BLaER1 treated with 17β-estradiol and CSF1 and Interleukin-3, amounts not matched to agents 10 nM and 100 nM (cell line): ENCODE data around the gene NSMCE1.

Experiments
- H3K27ac ChIP-seq, 11 experiments: shearing (Covaris generic); formaldehyde crosslinking; 2 replicates each; pipeline ENCODE4 v1.8.1; 2022
- H3K27me3 ChIP-seq, 11 experiments: shearing (Covaris generic); formaldehyde crosslinking; 2 replicates each; pipeline ENCODE4 v1.8.1; 2022
- H3K36me3 ChIP-seq, 11 experiments: shearing (Covaris generic); formaldehyde crosslinking; 2 replicates each; pipeline ENCODE4 v1.8.1; 2022
- H3K4me1 ChIP-seq, 10 experiments: shearing (Covaris generic); formaldehyde crosslinking; 2 replicates each; pipeline ENCODE4 v1.8.1; 2022
- H3K4me2 ChIP-seq, 11 experiments: shearing (Covaris generic); formaldehyde crosslinking; 2 replicates each; pipeline ENCODE4 v1.8.1; 2022
- H3K4me3 ChIP-seq, 10 experiments: shearing (Covaris generic); formaldehyde crosslinking; 2 replicates each; pipeline ENCODE4 v1.8.1; 2022
- H3K9ac ChIP-seq, 11 experiments: shearing (Covaris generic); formaldehyde crosslinking; 2 replicates each; pipeline ENCODE4 v1.8.1; 2022
- H3K9me3 ChIP-seq, 11 experiments: shearing (Covaris generic); formaldehyde crosslinking; replicated peaks in 1 of 11; 2 replicates each; pipeline ENCODE4 v1.8.1; 2022
- H4K20me1 ChIP-seq, 11 experiments: shearing (Covaris generic); formaldehyde crosslinking; 2 replicates each; pipeline ENCODE4 v1.8.1; 2022
- Cebpa-rat ChIP-seq, 11 experiments: shearing (Covaris generic); IDR thresholded peaks; 2 replicates each; pipeline ENCODE4 v1.8.1; 2022

The NSMCE1 gene

GRCh38 chr16:27246439-27246838, 22.1 kb downstream of the NSMCE1 start:
- H4K20me1 ChIP-seq, result no peaks in the 10 kb centered on the region
- peaks cover 0 to 13% (median 0%) of the 10 kb centered on the region in 11 experiments; a peak in 1 of 22 replicates for H3K36me3 ChIP-seq
- no peaks in the 10 kb centered on the region for H3K27me3 ChIP-seq
- H3K4me1 ChIP-seq, result peaks cover 30 to 73% (median 56%) of the 10 kb centered on the region in 10 experiments
- H3K4me3 ChIP-seq, result no peak overlapping the region
- H3K9me3 ChIP-seq, result peaks cover 0 to 21% (median 4%) of the 10 kb centered on the region in 11 experiments; a peak in 11 of 22 replicates
- H3K4me2 ChIP-seq, result peak overlapping the region in 10 of 11 experiments; percentile 2 to 91 (median 62); a peak in 15 of 22 replicates
- peak overlapping the region in 7 of 11 experiments; percentile 22 to 52 (median 46); a peak in 11 of 22 replicates for H3K27ac ChIP-seq
- TF ChIP-seq Cebpa-rat (IDR thresholded peaks at IDR 0.05), result no peak
- H3K9ac ChIP-seq, result no peak overlapping the region

DNA sequence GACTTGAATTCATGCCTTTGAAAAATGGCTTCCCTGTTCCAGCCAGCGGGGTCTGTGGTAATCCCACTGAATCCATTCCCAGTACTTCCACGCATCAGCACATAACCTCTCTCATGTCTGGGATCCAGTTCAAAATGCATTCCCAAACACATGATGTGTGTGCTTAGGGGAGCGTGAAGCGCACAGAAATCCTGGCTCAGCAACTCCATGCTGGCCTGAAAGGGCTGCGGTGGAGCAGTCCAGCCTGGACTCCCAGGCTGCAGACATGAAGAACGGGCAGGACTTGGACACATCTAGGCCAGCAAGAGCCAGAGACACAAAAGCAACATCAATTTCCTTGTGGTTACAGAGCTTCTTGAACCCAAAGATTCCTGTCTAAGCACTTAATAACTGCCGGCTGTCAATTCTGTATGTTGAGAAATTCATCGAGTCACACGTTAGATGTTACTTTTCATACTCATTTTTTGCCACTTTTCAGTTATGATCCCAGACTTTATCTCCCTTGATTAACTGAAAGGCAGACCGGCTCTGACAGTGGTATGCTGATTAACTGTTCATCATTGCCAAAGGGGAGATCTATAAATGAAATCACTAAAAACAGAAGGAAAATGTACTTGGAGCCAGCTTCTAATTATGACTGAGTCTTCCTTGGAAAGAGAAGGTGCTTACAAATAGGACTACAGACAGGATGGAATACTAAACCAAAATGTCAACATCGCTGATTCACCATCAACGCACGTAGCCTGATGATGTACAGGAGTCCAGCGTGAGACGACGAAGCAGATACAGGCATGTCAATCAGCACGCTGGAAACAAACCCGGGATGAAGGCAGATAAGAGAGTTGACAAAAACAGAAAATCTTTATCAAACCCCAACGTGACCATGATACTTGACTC, 23.0 kb downstream of the NSMCE1 start:
- H3K4me3 ChIP-seq, result no peak overlapping the region
- no peaks in the 10 kb centered on the region for H4K20me1 ChIP-seq
- H3K4me2 ChIP-seq, result peak overlapping the region in 7 of 11 experiments; percentile 9 to 91 (median 88); a peak in 12 of 22 replicates
- H3K9ac ChIP-seq, result no peak overlapping the region; a peak in 1 of 22 replicates
- H3K36me3 ChIP-seq, result peaks cover 0 to 13% (median 0%) of the 10 kb centered on the region in 11 experiments; a peak in 1 of 22 replicates
- no peaks in the 10 kb centered on the region for H3K27me3 ChIP-seq
- peaks cover 0 to 21% (median 4%) of the 10 kb centered on the region in 11 experiments; a peak in 11 of 22 replicates for H3K9me3 ChIP-seq
- H3K4me1 ChIP-seq, result peaks cover 30 to 81% (median 62%) of the 10 kb centered on the region in 10 experiments
- H3K27ac ChIP-seq, result 0 out of 22 replicates have a peak overlapping the region, but pooled peaks of 2 of the 11 experiments have one; percentile 2 to 20
- no peak for TF ChIP-seq Cebpa-rat (IDR thresholded peaks at IDR 0.05)

- Histone ChIP-seq H3K27ac (peak overlapping the region in 7 of 11 experiments; percentile 1 to 73 (median 33); a peak in 5 of 22 replicates), H3K4me3 (no peak overlapping the region), H3K4me1 (peaks cover 30 to 84% (median 63%) of the 10 kb centered on the region in 10 experiments), H3K36me3 (peaks cover 0 to 13% (median 0%) of the 10 kb centered on the region in 11 experiments; a peak in 1 of 22 replicates), H3K9ac (no peak overlapping the region; a peak in 2 of 22 replicates), H4K20me1 (no peaks in the 10 kb centered on the region), H3K27me3 (no peaks in the 10 kb centered on the region), H3K9me3 (peaks cover 0 to 21% (median 4%) of the 10 kb centered on the region in 11 experiments; a peak in 11 of 22 replicates), H3K4me2 (peak overlapping the region in 7 of 11 experiments; percentile 74 to 91 (median 88); a peak in 12 of 22 replicates)
- no peak for TF ChIP-seq Cebpa-rat (IDR thresholded peaks at IDR 0.05)
Measured at GRCh38 chr16:27244363-27244755, 24.2 kb downstream of the NSMCE1 start.

DNA sequence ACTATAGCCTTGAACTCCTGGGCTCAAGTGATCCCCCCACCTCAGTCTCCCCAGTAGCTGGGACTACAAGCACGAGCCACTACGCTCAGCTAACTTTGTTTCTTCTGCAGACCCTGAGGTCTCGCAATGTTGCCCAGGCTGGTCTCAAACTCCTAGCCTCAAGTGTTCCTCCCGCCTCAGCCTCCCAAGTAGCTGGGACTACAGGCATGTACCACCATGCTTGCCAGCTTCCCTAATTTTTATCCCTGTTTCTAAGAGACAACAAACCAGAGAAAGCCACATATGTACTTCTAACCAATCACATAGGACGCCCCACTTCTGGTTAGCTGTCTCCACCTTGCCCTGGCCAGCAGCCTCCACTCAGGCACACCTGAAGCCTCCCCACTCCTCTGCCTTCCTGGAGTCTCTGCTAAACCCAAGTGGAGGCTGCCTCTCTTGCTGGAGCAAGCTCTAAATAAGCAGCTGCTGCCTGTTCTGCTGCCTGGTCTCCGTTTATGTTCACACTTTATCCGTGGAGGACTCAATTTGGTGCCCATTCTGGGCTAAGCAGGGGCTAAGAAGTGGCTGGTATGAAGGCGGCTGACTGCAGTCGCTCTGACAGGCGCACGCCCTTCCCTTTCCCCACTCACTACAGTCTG, 24.7 kb downstream of the NSMCE1 start:
- H3K4me1 ChIP-seq, result peaks cover 30 to 89% (median 63%) of the 10 kb centered on the region in 10 experiments
- H3K9me3 ChIP-seq, result peaks cover 0 to 19% (median 4%) of the 10 kb centered on the region in 11 experiments; a peak in 11 of 22 replicates
- H4K20me1 ChIP-seq, result no peaks in the 10 kb centered on the region
- H3K27me3 ChIP-seq, result no peaks in the 10 kb centered on the region
- no peak for TF ChIP-seq Cebpa-rat (IDR thresholded peaks at IDR 0.05)
- peaks cover 0 to 11% (median 0%) of the 10 kb centered on the region in 11 experiments; a peak in 1 of 22 replicates for H3K36me3 ChIP-seq
- H3K9ac ChIP-seq, result peak overlapping the region in 4 of 11 experiments; percentile 52 to 67 (median 66); a peak in 6 of 22 replicates
- peak overlapping the region; percentile 74 to 91 (median 86) for H3K4me2 ChIP-seq
- H3K4me3 ChIP-seq, result peak overlapping the region in 3 of 10 experiments; percentile 36 to 46 (median 38); a peak in 2 of 20 replicates
- H3K27ac ChIP-seq, result peak overlapping the region in 8 of 11 experiments; percentile 1 to 73 (median 46); a peak in 10 of 22 replicates

- Histone ChIP-seq H3K36me3 (peaks cover 0 to 5% (median 0%) of the 10 kb centered on the region in 11 experiments; a peak in 1 of 22 replicates), H4K20me1 (no peaks in the 10 kb centered on the region), H3K4me2 (peak overlapping the region; percentile 74 to 91 (median 86)), H3K27me3 (no peaks in the 10 kb centered on the region), H3K9me3 (peaks cover 0 to 11% (median 4%) of the 10 kb centered on the region in 11 experiments; a peak in 9 of 22 replicates), H3K4me1 (peaks cover 35 to 96% (median 71%) of the 10 kb centered on the region in 10 experiments), H3K9ac (peak overlapping the region in 9 of 11 experiments; percentile 38 to 67 (median 52); a peak in 15 of 22 replicates), H3K4me3 (peak overlapping the region in 7 of 10 experiments; percentile 3 to 46 (median 36); a peak in 12 of 20 replicates), H3K27ac (peak overlapping the region; percentile 12 to 73 (median 48); a peak in 17 of 22 replicates)
- TF ChIP-seq Cebpa-rat (IDR thresholded peaks at IDR 0.05), result 0 out of 22 replicates have a peak, but pooled peaks of 1 of the 11 experiments have one; percentile 10
Measured at GRCh38 chr16:27242868-27243590, 25.5 kb downstream of the NSMCE1 start.

DNA sequence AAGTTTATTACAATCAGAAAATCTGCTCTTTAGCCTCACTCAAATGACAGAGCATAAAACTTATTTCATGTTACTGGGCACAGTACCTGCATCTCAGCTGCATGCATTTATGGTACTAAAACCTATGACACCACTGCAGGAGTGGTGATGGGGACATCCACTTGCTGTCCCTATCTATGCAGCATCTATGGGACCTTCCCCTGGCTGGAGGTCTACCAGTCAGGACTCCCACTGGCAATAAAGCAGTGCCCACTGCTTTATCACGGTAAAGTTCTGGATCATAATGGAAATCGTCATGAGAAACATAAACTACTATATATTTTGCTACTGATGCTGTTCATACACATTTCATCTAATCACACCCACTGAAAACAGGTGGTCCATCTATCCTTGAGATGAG, 26.2 kb downstream of the NSMCE1 start:
- Histone ChIP-seq H3K4me2 (peak overlapping the region; percentile 74 to 91 (median 86)), H4K20me1 (no peaks in the 10 kb centered on the region), H3K4me1 (peaks cover 42 to 96% (median 74%) of the 10 kb centered on the region in 10 experiments), H3K9ac (peak overlapping the region in 9 of 11 experiments; percentile 38 to 67 (median 52); a peak in 14 of 22 replicates), H3K4me3 (peak overlapping the region in 5 of 10 experiments; percentile 3 to 46 (median 38); a peak in 8 of 20 replicates), H3K9me3 (peaks cover 0 to 5% (median 1%) of the 10 kb centered on the region in 11 experiments; a peak in 9 of 22 replicates), H3K27me3 (no peaks in the 10 kb centered on the region), H3K27ac (peak overlapping the region in 10 of 11 experiments; percentile 12 to 73 (median 35); a peak in 16 of 22 replicates), H3K36me3 (peaks cover 0 to 3% (median 0%) of the 10 kb centered on the region in 11 experiments; a peak in 1 of 22 replicates)
- TF ChIP-seq Cebpa-rat (IDR thresholded peaks at IDR 0.05), result no peak

GRCh38 chr16:27241658-27242057, 26.9 kb downstream of the NSMCE1 start:
- no peaks in the 10 kb centered on the region for H3K36me3 ChIP-seq
- H3K27me3 ChIP-seq, result no peaks in the 10 kb centered on the region
- peaks cover 49 to 96% (median 74%) of the 10 kb centered on the region in 10 experiments for H3K4me1 ChIP-seq
- no peak overlapping the region for H3K9ac ChIP-seq
- H4K20me1 ChIP-seq, result no peaks in the 10 kb centered on the region
- H3K27ac ChIP-seq, result peak overlapping the region in 3 of 11 experiments; percentile 2 to 63 (median 24); a peak in 3 of 22 replicates
- TF ChIP-seq Cebpa-rat (IDR thresholded peaks at IDR 0.05), result no peak
- H3K9me3 ChIP-seq, result no peaks in the 10 kb centered on the region
- no peak overlapping the region for H3K4me3 ChIP-seq
- H3K4me2 ChIP-seq, result peak overlapping the region in 7 of 11 experiments; percentile 6 to 91 (median 80); a peak in 11 of 22 replicates
